Testis (tissue), 3 donors: ENCODE data around the gene KLHL3. TPM values are rescaled to one million over a fixed set of nuclear protein-coding genes. Genes with fewer than 3 reads are reported as not detected.

Experiments
- DNase-seq: peaks from one replicate; pipeline ENCODE4 v3.0.0-alpha.2; 2019
- H3K27ac ChIP-seq, 2 donors: fragments of 200-600 bp; sonication (generic); one replicate each; pipeline ENCODE4 v1.5.1; 2019
- H3K27me3 ChIP-seq: fragments of 200-600 bp; sonication (generic); one replicate; pipeline ENCODE4 v1.5.1; 2019
- H3K36me3 ChIP-seq: fragments of 200-600 bp; sonication (generic); one replicate; pipeline ENCODE4 v1.5.1; 2017; ENCODE audit warnings: low read depth; ENCODE audit errors: missing control alignments
- H3K4me1 ChIP-seq: fragments of 200-600 bp; sonication (generic); one replicate; pipeline ENCODE4 v1.5.1; 2019
- H3K4me3 ChIP-seq, 2 donors: fragments of 200-600 bp; sonication (generic); one replicate each; pipeline ENCODE4 v1.5.1; 2017 to 2019
- H3K9me3 ChIP-seq: fragments of 200-600 bp; sonication (generic); one replicate; pipeline ENCODE4 v1.5.1; 2017
- POLR2A ChIP-seq: fragments of 450-650 bp; IDR thresholded peaks from one replicate; pipeline ENCODE4 v1.6.1; 2017; ENCODE audit warnings: antibody characterized with exemption, mild to moderate bottlenecking, moderate library complexity
- WGBS, 2 donors: methylation state at CpG; one replicate each; pipeline ENCODE4 v1.1.5; 2018; 5-methylcytosine and 5-hydroxymethylcytosine counted together
- intact Hi-C: fragments of 100-400 bp; cut with DNase I; formaldehyde crosslinking; loops from one replicate; pipeline ENCODE4 v1.15.1; 2023; ENCODE audit warnings: low total_unique reads
- polyA plus RNA-seq: library from polyadenylated mRNA; stranded (reverse); fragments of 350-450 nt; fragmentation: Illumina TruSeq; extraction: RNeasy Lipid Tissue Mini Kit (QIAGEN cat#74804); gene quantifications from one replicate; pipeline ENCODE4 v1.2.3, GENCODE V29; 2014; ENCODE audit warnings: low read depth, low replicate concordance; ENCODE audit not compliant: insufficient read depth
- total RNA-seq, 2 donors: library from RNA; depleted of rRNA; stranded (reverse); fragments of >200 nt; gene quantifications; one replicate each; pipeline ENCODE4 v1.2.3, GENCODE V29; 2016
- TF ChIP-seq, protein P1 (sequence below), 3 experiments: fragments of 450-650 bp in 2 of 3; fragments of 200-600 bp in 1 of 3; sonication (generic) in 1 of 3; IDR thresholded peaks; one replicate each; pipeline ENCODE4 v1.5.1; 2016 to 2019; ENCODE audit warnings: antibody characterized with exemption in 3 of 3, mild to moderate bottlenecking in 2 of 3, moderate library complexity in 1 of 3

The KLHL3 gene
- total and polyA plus RNA-seq, 3 donors from 2014 or later = 13.7 to 35.0 (median 26.2) TPM

DNA sequence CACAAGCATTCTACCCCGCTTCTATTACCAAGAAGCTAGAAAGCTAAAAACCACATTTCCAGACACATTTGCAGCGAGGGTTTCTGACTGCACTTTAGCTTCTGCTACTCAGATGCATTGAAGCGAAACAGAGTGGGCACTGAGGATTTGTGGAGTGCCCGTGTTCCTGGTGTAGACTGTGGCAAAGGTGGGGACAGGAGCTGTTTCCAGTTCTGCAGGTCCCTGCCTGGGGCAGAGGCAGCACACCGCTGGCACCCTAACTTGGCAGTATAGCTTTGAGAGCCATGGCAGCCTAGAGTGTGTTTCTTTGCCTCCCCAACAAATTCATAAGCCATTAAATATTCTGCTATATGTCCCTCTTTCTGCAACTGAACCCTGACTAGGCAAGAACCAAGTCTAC is 128.1 kb downstream of the KLHL3 start:
- Histone ChIP-seq H3K36me3 (no peaks in the 10 kb centered on the region), H3K27ac (no peak overlapping the region), H3K4me1 (no peaks in the 10 kb centered on the region), H3K4me3 (no peak overlapping the region), H3K9me3 (no peaks in the 10 kb centered on the region), H3K27me3 (no peaks in the 10 kb centered on the region)
- TF ChIP-seq POLR2A = no peak
- TF ChIP-seq, protein P1, sequence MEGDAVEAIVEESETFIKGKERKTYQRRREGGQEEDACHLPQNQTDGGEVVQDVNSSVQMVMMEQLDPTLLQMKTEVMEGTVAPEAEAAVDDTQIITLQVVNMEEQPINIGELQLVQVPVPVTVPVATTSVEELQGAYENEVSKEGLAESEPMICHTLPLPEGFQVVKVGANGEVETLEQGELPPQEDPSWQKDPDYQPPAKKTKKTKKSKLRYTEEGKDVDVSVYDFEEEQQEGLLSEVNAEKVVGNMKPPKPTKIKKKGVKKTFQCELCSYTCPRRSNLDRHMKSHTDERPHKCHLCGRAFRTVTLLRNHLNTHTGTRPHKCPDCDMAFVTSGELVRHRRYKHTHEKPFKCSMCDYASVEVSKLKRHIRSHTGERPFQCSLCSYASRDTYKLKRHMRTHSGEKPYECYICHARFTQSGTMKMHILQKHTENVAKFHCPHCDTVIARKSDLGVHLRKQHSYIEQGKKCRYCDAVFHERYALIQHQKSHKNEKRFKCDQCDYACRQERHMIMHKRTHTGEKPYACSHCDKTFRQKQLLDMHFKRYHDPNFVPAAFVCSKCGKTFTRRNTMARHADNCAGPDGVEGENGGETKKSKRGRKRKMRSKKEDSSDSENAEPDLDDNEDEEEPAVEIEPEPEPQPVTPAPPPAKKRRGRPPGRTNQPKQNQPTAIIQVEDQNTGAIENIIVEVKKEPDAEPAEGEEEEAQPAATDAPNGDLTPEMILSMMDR (IDR thresholded peaks at IDR 0.05) = no peak
- intact Hi-C loops = no loop called here
- no peak for DNase-seq
- WGBS, 2 donors = 84 to 98% methylated on average over 5 of the region's 5 CpGs

DNA sequence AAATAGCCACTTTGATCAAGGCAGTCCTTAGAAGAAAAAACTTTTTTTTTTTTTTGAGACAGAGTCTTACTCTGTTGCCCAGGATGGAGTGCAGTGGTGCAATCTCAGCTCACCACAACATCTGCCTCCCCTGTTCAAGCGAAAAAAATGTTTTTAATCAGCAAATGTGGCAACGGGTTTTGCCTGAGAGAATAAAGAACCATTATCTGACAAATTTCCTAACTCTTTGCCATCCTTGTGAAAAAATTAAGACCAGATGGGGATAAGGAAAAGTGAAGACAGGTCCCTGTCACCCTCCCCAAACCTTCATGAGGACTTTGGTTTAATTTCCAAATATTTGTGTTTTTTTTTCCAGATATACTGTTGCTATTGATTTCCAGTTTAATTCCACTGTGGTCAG is 129.5 kb downstream of the KLHL3 start:
- Histone ChIP-seq H3K36me3 (no peaks in the 10 kb centered on the region), H3K4me1 (no peaks in the 10 kb centered on the region), H3K27me3 (no peaks in the 10 kb centered on the region), H3K27ac (no peak overlapping the region), H3K9me3 (no peaks in the 10 kb centered on the region), H3K4me3 (no peak overlapping the region)
- WGBS, 2 donors = 68 to 80% methylated on average over 2 of the region's 2 CpGs
- intact Hi-C loops = no loop called here
- TF ChIP-seq, protein P1 (IDR thresholded peaks at IDR 0.05) = no peak
- no peak for TF ChIP-seq POLR2A
- no peak for DNase-seq

DNA sequence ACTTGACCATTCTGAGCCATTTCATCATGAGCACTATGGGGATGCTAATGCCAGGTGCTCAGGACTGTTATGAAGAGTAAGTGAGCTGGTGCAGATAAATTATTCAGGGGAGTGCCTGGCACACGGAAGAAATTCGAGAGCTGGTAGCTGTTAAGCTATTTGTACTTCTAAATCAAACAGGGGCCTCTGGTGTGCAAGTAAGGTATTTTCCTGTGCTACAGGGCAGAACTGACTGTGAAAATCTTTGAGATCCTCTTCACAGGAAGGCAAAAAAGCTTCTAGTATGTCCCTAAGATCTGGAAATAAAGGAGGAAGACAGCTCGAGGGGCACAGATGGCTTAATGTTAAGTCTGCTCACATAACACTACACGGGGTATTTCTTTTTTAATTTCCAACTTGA is 130.5 kb downstream of the KLHL3 start:
- Histone ChIP-seq H3K27ac (no peak overlapping the region), H3K27me3 (no peaks in the 10 kb centered on the region), H3K4me3 (no peak overlapping the region), H3K9me3 (no peaks in the 10 kb centered on the region), H3K36me3 (no peaks in the 10 kb centered on the region), H3K4me1 (no peaks in the 10 kb centered on the region)
- 28 to 42% methylated on average over 4 of the region's 4 CpGs for WGBS, 2 donors
- no peak for TF ChIP-seq POLR2A
- TF ChIP-seq, protein P1 (IDR thresholded peaks at IDR 0.05) = peak in 1 of 3 experiments; percentile 28
- intact Hi-C loops = no loop called here
- no peak for DNase-seq

DNA sequence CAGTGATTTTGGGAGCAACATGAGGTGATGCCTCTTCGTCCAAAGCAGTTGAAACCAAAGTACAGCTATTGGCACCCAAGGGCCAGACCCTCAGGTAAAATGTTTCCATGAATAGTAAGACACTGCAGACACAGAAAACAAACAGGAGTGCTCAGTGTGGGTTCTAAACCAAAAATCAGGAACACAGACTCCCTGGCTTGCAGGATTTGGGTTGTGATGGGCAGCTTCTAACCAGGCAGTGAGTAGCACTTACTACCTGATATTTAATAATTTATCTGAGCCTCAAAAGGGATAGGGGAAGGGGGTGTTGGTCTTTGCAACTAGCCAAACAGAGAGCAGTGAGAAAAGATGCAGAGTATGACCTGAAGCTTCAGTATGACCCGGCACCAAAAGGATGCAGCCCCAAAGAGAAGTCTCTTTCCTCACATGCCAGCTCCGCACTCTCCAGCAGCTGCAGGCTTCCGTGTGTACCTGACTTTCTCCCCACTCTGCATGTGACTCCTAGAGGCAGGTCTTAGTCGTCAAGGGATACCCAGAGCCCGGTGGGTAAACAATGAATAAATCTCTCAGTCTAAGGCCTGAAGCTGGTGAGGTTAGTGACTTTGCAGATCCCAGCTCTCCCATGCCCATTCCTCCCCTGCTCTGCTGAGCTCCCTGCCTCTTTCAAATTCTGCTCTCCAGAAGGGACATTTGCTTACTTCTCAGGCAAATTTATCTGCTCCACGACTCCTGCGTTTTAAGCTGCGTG is 131.4 kb downstream of the KLHL3 start:
- WGBS, 2 donors = 45 to 65% methylated on average over 9 of the region's 9 CpGs
- no peaks in the 10 kb centered on the region for H3K9me3 ChIP-seq
- no peaks in the 10 kb centered on the region for H3K36me3 ChIP-seq
- no peak overlapping the region for H3K27ac ChIP-seq
- H3K4me3 ChIP-seq = no peak overlapping the region
- H3K27me3 ChIP-seq = no peaks in the 10 kb centered on the region
- H3K4me1 ChIP-seq = no peaks in the 10 kb centered on the region
- no peak for DNase-seq
- no peak for TF ChIP-seq POLR2A
- intact Hi-C loops = no loop called here

DNA sequence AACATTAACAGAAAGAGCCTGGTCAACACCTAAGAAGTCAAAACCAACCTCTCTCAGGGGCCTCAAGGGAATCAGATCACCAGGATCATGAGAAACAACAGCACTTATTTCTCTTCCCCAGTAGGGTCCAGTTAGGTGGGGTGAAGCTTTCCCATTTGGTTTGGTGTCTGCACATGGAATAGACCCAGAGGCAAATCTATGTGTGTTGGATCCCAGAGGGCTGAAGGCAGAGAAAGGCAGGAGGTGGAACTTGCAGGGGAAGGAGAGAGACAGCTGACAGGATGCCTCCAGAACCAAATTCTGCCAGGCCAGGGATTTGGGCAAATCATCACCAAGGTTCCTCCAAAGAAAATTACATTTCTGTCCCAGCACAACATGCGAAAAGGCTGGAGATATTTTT is 132.0 kb downstream of the KLHL3 start:
- Histone ChIP-seq H3K4me1 (no peaks in the 10 kb centered on the region), H3K27ac (no peak overlapping the region), H3K36me3 (no peaks in the 10 kb centered on the region), H3K9me3 (no peaks in the 10 kb centered on the region), H3K4me3 (no peak overlapping the region), H3K27me3 (no peaks in the 10 kb centered on the region)
- no peak for DNase-seq
- TF ChIP-seq POLR2A = no peak
- TF ChIP-seq, protein P1 (IDR thresholded peaks at IDR 0.05) = no peak
- intact Hi-C loops = no loop called here
- 82 to 93% methylated on average over 1 of the region's 1 CpG for WGBS, 2 donors
